Dermis microvascular lymphatic vessel endothelial cell (primary cell): ENCODE data around the gene P2RY2. TPM values are rescaled to one million over a fixed set of nuclear protein-coding genes. Genes with fewer than 3 reads are reported as not detected.
"Not testable (repeated sequence)": the region's sequence is repeated elsewhere in the genome, so short reads cannot be mapped to it uniquely, and the experiment has no call there.

Source experiments
- DNase-seq, 2 donors: peaks; one replicate each; pipeline versions ENCODE4 v3.0.0 to v3.0.0-alpha.2; 2010; ENCODE audit warnings: low read depth in 2 of 2
- total RNA-seq: library from RNA; depleted of rRNA; stranded (reverse); fragments of >200 nt; gene quantifications from 2 replicates; pipeline ENCODE4 v1.2.1, GENCODE V29; 2014

The P2RY2 gene
- total RNA-seq, 1 donor from 2014 or later, result 0.64 TPM

- DNase-seq, result no peak
Measured at GRCh38 chr11:73227571-73228211, 9.6 kb downstream of the P2RY2 start.

GRCh38 chr11:73228268-73229134 is 10.4 kb downstream of the P2RY2 start:
- DNase-seq, result no peak

DNA sequence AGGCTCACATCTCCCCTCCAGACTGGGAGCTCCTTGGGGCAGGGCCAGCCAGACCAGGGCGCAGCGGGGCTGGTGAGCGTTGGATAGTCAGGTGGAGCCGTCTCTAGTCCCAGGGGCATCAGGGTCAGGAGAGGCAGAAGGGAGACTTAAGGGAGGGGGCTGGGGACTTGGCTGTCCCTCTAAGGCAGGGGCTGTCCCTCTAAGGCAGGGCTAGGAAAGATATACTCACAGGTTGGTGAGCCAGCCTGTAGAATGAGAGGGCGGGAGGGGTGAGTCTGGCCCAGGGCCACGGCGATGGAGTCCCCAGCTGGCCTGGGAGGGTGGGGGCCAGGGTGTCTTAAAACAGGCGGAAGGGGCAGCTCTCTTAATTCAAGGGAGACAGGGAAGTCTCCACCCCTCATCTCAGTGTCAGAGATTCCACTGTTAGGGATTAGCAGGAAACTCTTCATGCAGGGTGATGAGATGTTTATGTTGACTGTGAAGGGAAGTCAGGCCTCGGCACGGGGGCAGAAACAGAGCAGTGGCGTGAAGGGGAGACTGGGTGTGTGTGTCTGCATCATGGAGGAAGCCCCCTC is 11.3 kb downstream of the P2RY2 start:
- DNase-seq, result peak; percentile 39 to 62

GRCh38 chr11:73229896-73230875 is 12.1 kb downstream of the P2RY2 start:
- no peak for DNase-seq

- DNase-seq, result no peak
Measured at GRCh38 chr11:73230931-73231330, 12.8 kb downstream of the P2RY2 start.

DNA sequence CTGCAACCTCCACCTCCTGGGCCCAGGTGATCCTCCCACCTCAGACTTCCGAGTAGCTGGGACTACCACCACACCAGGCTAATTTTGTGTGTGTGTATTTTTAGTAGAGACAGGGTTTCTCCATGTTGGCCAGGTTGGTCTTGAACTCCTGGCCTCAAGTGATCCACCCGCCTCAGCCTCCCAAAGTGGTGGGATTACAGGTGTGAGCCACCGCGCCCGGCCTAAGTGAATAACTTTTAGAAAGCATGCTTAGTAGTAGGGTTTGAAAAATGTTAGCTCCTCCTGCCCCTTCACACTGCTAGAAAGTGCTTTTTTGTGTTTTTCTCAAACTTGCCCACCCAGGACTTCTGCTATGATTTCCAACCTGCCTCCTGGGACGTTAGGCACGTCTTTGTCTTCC is 14.4 kb downstream of the P2RY2 start:
- DNase-seq, result not testable (repeated sequence)

DNA sequence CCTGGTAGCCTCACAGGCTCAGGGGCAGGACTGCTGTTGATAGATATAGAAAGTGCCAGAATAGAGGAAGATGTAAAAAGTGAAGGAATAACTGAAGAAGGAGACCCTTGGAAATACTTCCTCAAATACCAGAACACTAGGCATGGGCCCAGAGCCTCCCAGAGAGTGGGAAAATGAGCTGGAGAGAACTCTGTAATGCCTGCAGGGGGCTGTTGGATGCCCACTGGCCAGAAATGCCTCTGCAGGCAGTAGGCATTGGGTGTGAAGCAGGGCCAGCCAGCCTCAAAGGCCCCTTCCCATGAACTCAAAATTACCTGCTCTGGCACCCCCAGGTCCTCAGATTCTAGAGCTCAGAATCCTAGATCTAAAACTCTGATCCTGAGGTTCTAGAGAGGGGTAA is 15.1 kb downstream of the P2RY2 start:
- no peak for DNase-seq

- no peak for DNase-seq
Measured at GRCh38 chr11:73233692-73234470, 15.8 kb downstream of the P2RY2 start.

DNA sequence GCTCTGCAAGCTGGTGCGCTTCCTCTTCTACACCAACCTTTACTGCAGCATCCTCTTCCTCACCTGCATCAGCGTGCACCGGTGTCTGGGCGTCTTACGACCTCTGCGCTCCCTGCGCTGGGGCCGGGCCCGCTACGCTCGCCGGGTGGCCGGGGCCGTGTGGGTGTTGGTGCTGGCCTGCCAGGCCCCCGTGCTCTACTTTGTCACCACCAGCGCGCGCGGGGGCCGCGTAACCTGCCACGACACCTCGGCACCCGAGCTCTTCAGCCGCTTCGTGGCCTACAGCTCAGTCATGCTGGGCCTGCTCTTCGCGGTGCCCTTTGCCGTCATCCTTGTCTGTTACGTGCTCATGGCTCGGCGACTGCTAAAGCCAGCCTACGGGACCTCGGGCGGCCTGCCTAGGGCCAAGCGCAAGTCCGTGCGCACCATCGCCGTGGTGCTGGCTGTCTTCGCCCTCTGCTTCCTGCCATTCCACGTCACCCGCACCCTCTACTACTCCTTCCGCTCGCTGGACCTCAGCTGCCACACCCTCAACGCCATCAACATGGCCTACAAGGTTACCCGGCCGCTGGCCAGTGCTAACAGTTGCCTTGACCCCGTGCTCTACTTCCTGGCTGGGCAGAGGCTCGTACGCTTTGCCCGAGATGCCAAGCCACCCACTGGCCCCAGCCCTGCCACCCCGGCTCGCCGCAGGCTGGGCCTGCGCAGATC is 16.5 kb downstream of the P2RY2 start:
- no peak for DNase-seq

DNA sequence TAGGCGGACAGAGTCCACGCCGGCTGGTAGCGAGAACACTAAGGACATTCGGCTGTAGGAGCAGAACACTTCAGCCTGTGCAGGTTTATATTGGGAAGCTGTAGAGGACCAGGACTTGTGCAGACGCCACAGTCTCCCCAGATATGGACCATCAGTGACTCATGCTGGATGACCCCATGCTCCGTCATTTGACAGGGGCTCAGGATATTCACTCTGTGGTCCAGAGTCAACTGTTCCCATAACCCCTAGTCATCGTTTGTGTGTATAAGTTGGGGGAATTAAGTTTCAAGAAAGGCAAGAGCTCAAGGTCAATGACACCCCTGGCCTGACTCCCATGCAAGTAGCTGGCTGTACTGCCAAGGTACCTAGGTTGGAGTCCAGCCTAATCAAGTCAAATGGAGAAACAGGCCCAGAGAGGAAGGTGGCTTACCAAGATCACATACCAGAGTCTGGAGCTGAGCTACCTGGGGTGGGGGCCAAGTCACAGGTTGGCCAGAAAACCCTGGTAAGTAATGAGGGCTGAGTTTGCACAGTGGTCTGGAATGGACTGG is 17.2 kb downstream of the P2RY2 start:
- no peak for DNase-seq

DNA sequence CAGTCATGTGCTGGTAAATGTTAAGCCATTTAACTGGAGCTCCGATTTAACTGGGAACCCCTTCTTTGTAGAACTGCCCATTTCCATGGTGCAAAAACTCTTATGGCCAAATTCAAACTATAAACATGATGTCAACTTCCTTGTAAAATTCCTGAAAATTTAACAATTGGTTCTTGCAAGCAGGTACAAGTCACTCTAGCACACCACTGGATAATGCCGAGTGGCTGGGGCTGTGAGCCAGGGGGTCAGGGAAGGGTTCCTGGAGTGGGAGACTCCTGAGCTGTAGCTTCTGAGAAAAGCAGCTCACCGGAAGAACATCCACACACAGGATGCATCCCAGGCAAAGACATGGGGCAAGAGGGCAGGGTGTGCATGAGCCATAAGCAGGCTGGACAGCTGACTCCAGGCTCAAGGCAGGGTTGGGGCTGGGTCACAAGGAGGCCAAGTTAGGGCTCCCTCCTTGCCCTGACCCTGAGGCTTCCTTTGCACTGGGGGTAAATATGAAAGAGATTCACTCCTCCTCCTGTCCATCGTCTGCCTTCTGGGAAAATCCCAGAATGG is 18.2 kb downstream of the P2RY2 start:
- no peak for DNase-seq

GRCh38 chr11:73236854-73237253 is 18.8 kb downstream of the P2RY2 start:
- DNase-seq, result peak in 1 of 2 donors; percentile 64

DNA sequence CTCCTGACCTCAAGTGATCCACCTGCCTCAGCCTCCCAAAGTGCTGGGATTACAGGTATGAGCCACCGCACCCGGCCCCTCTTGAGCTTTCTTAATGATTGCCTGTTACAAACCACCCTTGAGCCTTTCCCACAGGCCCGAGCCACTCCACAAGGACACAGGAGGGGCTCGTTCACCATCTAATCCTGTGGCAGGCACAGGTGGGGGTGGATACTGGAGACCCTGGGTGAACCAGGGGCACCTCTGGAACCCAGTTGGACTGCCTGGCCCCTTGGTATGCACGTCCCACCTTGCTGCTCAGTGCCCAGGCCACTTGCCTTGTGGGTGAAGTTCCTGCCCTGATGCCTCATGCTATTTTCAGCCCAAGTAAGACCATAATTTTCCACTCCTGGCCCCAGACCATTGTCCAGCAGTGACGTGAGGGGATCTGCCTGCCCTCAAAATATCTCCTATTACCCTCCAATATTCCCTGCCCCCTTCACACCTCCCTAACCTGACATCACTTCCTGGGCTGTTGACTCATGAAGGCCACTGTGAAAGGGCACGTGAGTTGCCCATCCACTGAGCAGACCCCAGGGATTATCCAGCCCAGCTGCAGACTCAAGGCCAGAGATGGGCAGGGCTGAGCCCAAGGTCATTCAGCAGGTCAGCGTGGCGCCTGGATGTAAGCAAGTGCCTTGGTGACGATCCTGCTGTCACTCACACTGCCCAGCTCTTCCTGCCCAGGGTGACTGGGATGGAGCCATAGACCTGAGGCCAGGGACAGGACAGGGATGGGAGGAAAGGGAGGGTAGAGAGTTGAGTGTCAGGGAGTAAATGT is 19.6 kb downstream of the P2RY2 start:
- peak in 1 of 2 donors; percentile 55 for DNase-seq

DNA sequence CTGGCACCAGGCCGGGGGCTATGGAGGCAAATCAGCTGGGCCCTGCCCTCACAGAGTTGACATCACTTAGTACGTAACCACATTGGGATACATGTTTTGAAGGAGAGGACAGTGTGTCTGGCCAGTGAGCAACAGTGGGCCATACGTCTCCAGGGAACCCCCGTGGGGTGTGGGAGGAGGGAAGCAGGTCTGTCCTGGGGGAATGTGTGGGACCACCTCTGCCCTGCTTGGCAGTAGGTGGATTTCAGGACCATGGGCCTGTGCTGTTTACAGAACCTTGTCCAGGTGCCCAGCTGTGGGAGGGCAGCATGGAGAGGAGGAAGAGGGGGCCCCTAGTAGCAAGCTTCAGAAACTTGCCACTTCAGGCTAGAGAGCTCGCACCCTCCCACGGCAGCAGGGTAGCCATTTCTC is 21.0 kb downstream of the P2RY2 start:
- DNase-seq, result no peak

DNA sequence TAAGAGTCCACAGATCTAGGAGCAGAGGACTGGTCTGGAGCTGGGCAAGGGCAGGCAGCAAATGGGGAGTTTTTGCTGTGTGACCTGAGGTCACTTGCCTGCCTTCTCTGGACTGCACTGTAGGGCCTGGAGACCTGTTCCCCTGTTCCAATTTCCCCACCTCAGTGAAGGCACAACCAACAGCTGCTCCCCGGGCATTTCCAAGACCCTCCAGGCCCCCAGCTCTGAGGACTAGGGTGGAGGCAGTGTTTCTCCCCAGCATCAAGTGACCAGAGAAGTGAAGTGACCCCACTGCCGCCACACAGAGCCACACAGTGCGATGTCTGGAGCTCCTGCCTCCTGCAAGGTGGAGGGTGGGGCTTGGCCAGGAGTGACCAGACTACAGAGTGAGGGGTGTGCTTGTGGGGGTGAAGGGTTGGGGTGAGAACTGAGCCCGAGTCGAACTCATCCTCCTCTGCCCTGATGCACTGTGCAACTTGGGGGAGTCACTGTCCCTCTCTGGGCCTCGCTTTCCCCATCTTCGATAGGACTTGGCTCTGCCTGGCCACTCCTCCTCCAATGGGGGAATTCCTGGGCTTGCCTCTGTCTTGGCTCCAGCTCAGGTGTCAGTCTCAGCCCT is 21.6 kb downstream of the P2RY2 start:
- no peak for DNase-seq

DNA sequence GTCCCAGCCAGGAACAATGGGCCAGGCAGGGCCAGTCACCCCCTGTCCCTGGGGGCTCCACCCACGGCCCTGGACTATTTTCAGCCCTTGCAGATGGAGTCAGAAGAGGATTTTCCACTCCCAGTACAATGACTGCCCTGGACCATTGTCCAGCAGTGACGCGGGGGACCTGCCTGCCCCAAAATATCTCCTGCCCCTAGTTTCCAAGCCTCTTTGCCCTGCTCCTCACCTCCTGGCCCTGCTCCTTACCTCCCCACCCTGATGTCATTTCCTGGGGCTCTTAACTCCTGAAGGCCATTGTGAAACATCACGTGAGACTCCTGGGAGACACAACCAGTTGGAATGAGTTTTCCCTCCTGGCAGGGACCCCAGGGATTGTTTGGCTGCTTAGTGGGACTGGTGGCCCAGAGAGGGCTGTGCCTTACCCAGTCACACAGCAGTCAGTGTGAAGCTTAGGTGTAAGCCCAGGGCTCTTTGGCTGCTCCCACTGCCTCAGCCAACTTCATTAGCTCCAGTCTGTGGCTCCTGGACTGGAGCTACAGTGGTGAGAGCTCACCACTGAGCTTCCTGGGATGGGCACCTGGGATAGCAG is 22.2 kb downstream of the P2RY2 start:
- peak in 1 of 2 donors; percentile 29 for DNase-seq

- DNase-seq, result no peak
Measured at GRCh38 chr11:73241300-73241699, 23.2 kb downstream of the P2RY2 start.
